Keratinocyte (primary cell): Measurements from ENCODE around the gene LRRC7. TPM values are rescaled to one million over a fixed set of nuclear protein-coding genes. Genes with fewer than 3 reads are reported as not detected.

Experiments
- DNase-seq: peaks from one replicate; pipeline ENCODE4 v3.0.0-alpha.2; 2011; ENCODE audit warnings: low read depth, missing footprints, low spot score
- FAIRE-seq: peaks from 2 replicates; lab custom pipeline; 2011; peaks lifted over from hg19 to GRCh38; lab: Jason Lieb, UNC
- H2AFZ ChIP-seq: 2 replicates; pipeline ENCODE4 v1.6.0; 2012; ENCODE audit warnings: low read length, control low read depth, inconsistent platforms; ENCODE audit not compliant: control insufficient read depth
- H3K27ac ChIP-seq: 2 replicates; pipeline ENCODE4 v1.5.1; 2011; ENCODE audit warnings: low read length; ENCODE audit not compliant: control insufficient read depth, insufficient read depth
- H3K27me3 ChIP-seq: 3 replicates; pipeline ENCODE4 v1.6.0; 2011; ENCODE audit warnings: low read length; ENCODE audit not compliant: control insufficient read depth, insufficient read depth; ENCODE audit errors: extremely low read depth
- H3K36me3 ChIP-seq, 2 experiments: 2 replicates in 1 of 2; 3 replicates in 1 of 2; pipeline ENCODE4 v1.5.1; 2011; ENCODE audit warnings: low read length in 2 of 2, mild to moderate bottlenecking in 1 of 2; ENCODE audit not compliant: control insufficient read depth in 2 of 2, insufficient read depth in 2 of 2; ENCODE audit errors: extremely low read depth in 1 of 2
- H3K4me1 ChIP-seq: 3 replicates; pipeline ENCODE4 v1.5.1; 2011; ENCODE audit warnings: low read length; ENCODE audit not compliant: control insufficient read depth, insufficient read depth; ENCODE audit errors: extremely low read depth
- H3K4me2 ChIP-seq: 3 replicates; pipeline ENCODE4 v1.6.0; 2011; ENCODE audit warnings: low read depth, low read length; ENCODE audit not compliant: control insufficient read depth, insufficient read depth; ENCODE audit errors: extremely low read depth
- H3K4me3 ChIP-seq, 3 experiments: fragments of 200-600 bp in 1 of 3; sonication (generic) in 1 of 3; 2 replicates in 2 of 3; 3 replicates in 1 of 3; pipeline ENCODE4 v1.5.1; 2011 to 2016; ENCODE audit warnings: low read length in 3 of 3, mild to moderate bottlenecking in 3 of 3, control low read depth in 2 of 3, inconsistent platforms in 1 of 3, low read depth in 1 of 3, mixed read lengths in 1 of 3, mixed run types in 1 of 3, moderate library complexity in 1 of 3; ENCODE audit not compliant: control insufficient read depth in 2 of 3, insufficient read depth in 2 of 3; ENCODE audit errors: extremely low read depth in 1 of 3
- H3K79me2 ChIP-seq: 2 replicates; pipeline ENCODE4 v1.6.0; 2012; ENCODE audit warnings: low read length; ENCODE audit not compliant: control insufficient read depth, insufficient read depth
- H3K9ac ChIP-seq: 3 replicates; pipeline ENCODE4 v1.6.0; 2011; ENCODE audit warnings: low read length; ENCODE audit not compliant: control insufficient read depth, insufficient read depth; ENCODE audit errors: extremely low read depth
- H3K9me1 ChIP-seq: 3 replicates; pipeline ENCODE4 v1.6.0; 2011; ENCODE audit warnings: low read length; ENCODE audit not compliant: control insufficient read depth, insufficient read depth; ENCODE audit errors: extremely low read depth
- H3K9me3 ChIP-seq: 2 replicates; pipeline ENCODE4 v1.5.1; 2012; ENCODE audit warnings: low read depth, low read length; ENCODE audit not compliant: control insufficient read depth
- H4K20me1 ChIP-seq: 3 replicates; pipeline ENCODE4 v1.6.0; 2011; ENCODE audit warnings: low read length; ENCODE audit not compliant: control insufficient read depth, insufficient read depth; ENCODE audit errors: extremely low read depth
- CTCF ChIP-seq, 3 experiments: IDR thresholded peaks in 1 of 3; conservative IDR thresholded peaks in 1 of 3; optimal IDR thresholded peaks in 1 of 3; 2 replicates in 2 of 3; 3 replicates in 1 of 3; pipeline versions ENCODE3 to v1.5.1; 2011; ENCODE audit warnings: low read length in 3 of 3, mild to moderate bottlenecking in 3 of 3, moderate library complexity in 2 of 3, control low read depth in 1 of 3, inconsistent platforms in 1 of 3; ENCODE audit not compliant: insufficient read depth in 2 of 3; ENCODE audit errors: extremely low read depth in 1 of 3
- EZH2 ChIP-seq: IDR thresholded peaks from one replicate; pipeline ENCODE4 v1.6.1; 2012; ENCODE audit warnings: inconsistent platforms, mild to moderate bottlenecking, low read length, moderate library complexity
- dilution Hi-C: fragments of 300-500 bp; cut with MboI; formaldehyde crosslinking; loops from one replicate; pipeline ENCODE4 v1.7.0; 2020; ENCODE audit warnings: low sequenced_read_pairs; ENCODE audit not compliant: extremely low pct_ligation_motif_present
- polyA plus RNA-seq, 5 experiments: library from polyadenylated mRNA; depleted of rRNA in 3 of 5; stranded (reverse) in 3 of 5; stranded (forward) in 1 of 5; unstranded in 1 of 5; fragments of >200 nt; gene quantifications; 1 replicate in 1 of 5; 2 replicates in 3 of 5; 3 replicates in 1 of 5; pipeline versions ENCODE4 v1.2.1 to v1.2.3, GENCODE V29; 2011 to 2012; ENCODE audit warnings: missing spikeins in 2 of 5, low read depth in 1 of 5, low replicate concordance in 1 of 5

The LRRC7 gene
- polyA plus RNA-seq, 1 donor (not counting 4 experiments of a cell fraction or from before 2014, with no cell fraction given), result 0.28 TPM

- Histone ChIP-seq H3K4me2 (no peak overlapping the region), H3K4me3 (no peak overlapping the region), H2AFZ (no peak overlapping the region), H3K9me1 (no peaks in the 10 kb centered on the region), H3K9ac (no peak overlapping the region), H3K27ac (no peak overlapping the region), H3K36me3 (no peaks in the 10 kb centered on the region), H3K27me3 (no peaks in the 10 kb centered on the region), H3K4me1 (no peaks in the 10 kb centered on the region), H4K20me1 (no peaks in the 10 kb centered on the region), H3K79me2 (no peaks in the 10 kb centered on the region), H3K9me3 (no peaks in the 10 kb centered on the region)
- no peak for TF ChIP-seq CTCF (optimal IDR thresholded peaks at IDR 0.05 in 1 of 3, IDR thresholded peaks at IDR 0.05 in 1 of 3, conservative IDR thresholded peaks at IDR 0.05 in 1 of 3; ENCODE audit: extremely low read depth in 1 of 3, insufficient read depth in 2 of 3, low read length in 3 of 3)
- no peak for TF ChIP-seq EZH2
- no peak for FAIRE-seq
- dilution Hi-C loops, result no loop called here
- DNase-seq, result no peak
Observed at GRCh38 chr1:69852706-69853105, 285.0 kb downstream of the LRRC7 start.

- dilution Hi-C loops, result no loop called here
- Histone ChIP-seq H3K79me2 (no peaks in the 10 kb centered on the region), H4K20me1 (no peaks in the 10 kb centered on the region), H3K4me1 (no peaks in the 10 kb centered on the region), H3K4me2 (no peak overlapping the region), H3K27ac (no peak overlapping the region), H3K9me3 (no peaks in the 10 kb centered on the region), H3K9ac (no peak overlapping the region), H2AFZ (no peak overlapping the region), H3K27me3 (no peaks in the 10 kb centered on the region), H3K36me3 (no peaks in the 10 kb centered on the region), H3K9me1 (no peaks in the 10 kb centered on the region), H3K4me3 (no peak overlapping the region)
- FAIRE-seq (no peak), DNase-seq (no peak)
- TF ChIP-seq EZH2 (no peak), CTCF (optimal IDR thresholded peaks at IDR 0.05 in 1 of 3, IDR thresholded peaks at IDR 0.05 in 1 of 3, conservative IDR thresholded peaks at IDR 0.05 in 1 of 3; ENCODE audit: extremely low read depth in 1 of 3, insufficient read depth in 2 of 3, low read length in 3 of 3) (no peak)
Observed at GRCh38 chr1:69858534-69858933, 290.8 kb downstream of the LRRC7 start.
